GM19025 (cell line): Measurements from ENCODE around the gene MYO1D.
"Not testable (repeated sequence)": the region's sequence is repeated elsewhere in the genome, so short reads cannot be mapped to it uniquely, and the experiment has no call there.

Experiments used
- ATAC-seq: cut with Tn5 transposase; IDR thresholded peaks from one replicate; pipeline ENCODE4 v1.9.1; 2021; ENCODE audit warnings: mild to moderate bottlenecking, low read depth, moderate library complexity; ENCODE audit not compliant: unreplicated experiment

The MYO1D gene

GRCh38 chr17:32896647-32897258 lies 19.8 kb upstream of the MYO1D start:
- no peak for ATAC-seq

- ATAC-seq, result no peak
Measured at GRCh38 chr17:32894245-32894644, 17.3 kb upstream of the MYO1D start.

- not testable (repeated sequence) for ATAC-seq
Measured at GRCh38 chr17:32887410-32887809, 10.5 kb upstream of the MYO1D start.

- ATAC-seq, result not testable (repeated sequence)
Measured at GRCh38 chr17:32886951-32887350, 10.0 kb upstream of the MYO1D start.

GRCh38 chr17:32882734-32883133 lies 5.8 kb upstream of the MYO1D start:
- no peak for ATAC-seq

- no peak for ATAC-seq
Measured at GRCh38 chr17:32882029-32882428, 5.1 kb upstream of the MYO1D start.

GRCh38 chr17:32880671-32881453 lies 3.9 kb upstream of the MYO1D start:
- no peak for ATAC-seq

GRCh38 chr17:32879134-32879533 lies 2.2 kb upstream of the MYO1D start:
- no peak for ATAC-seq

- ATAC-seq, result no peak
Measured at GRCh38 chr17:32878211-32878610, 1.3 kb upstream of the MYO1D start.

- ATAC-seq, result peak; percentile 92
Measured at GRCh38 chr17:32877164-32877764, 340 bp upstream of the MYO1D start.

GRCh38 chr17:32875923-32876416 lies 954 bp downstream of the MYO1D start:
- ATAC-seq, result no peak

GRCh38 chr17:32875230-32875917 lies 1.6 kb downstream of the MYO1D start:
- no peak for ATAC-seq

GRCh38 chr17:32873114-32873513 lies 3.8 kb downstream of the MYO1D start:
- no peak for ATAC-seq

GRCh38 chr17:32871746-32872145 lies 5.2 kb downstream of the MYO1D start:
- ATAC-seq, result no peak

- no peak for ATAC-seq
Measured at GRCh38 chr17:32870969-32871368, 6.0 kb downstream of the MYO1D start.

GRCh38 chr17:32870027-32870670 lies 6.8 kb downstream of the MYO1D start:
- no peak for ATAC-seq

- ATAC-seq, result no peak
Measured at GRCh38 chr17:32869345-32870026, 7.4 kb downstream of the MYO1D start.

GRCh38 chr17:32865141-32865540 lies 11.8 kb downstream of the MYO1D start:
- no peak for ATAC-seq

- ATAC-seq, result no peak
Measured at GRCh38 chr17:32863559-32863958, 13.4 kb downstream of the MYO1D start.

GRCh38 chr17:32862940-32863339 lies 14.0 kb downstream of the MYO1D start:
- ATAC-seq, result no peak
